Central memory CD4-positive, alpha-beta T cell (primary cell): ENCODE measurements around the gene CGB3.
A peak's percentile ranks its signal among the peaks of the same experiment; 100 is the strongest.

Source experiments
- DNase-seq: peaks from one replicate; pipeline ENCODE4 v3.0.0; 2022

CGB3 gene

GRCh38 chr19:49014870-49015255 lies 9.3 kb downstream of the CGB3 start:
- no peak for DNase-seq

- no peak for DNase-seq
Measured at GRCh38 chr19:49014123-49014869, 9.8 kb downstream of the CGB3 start.

- DNase-seq: no peak
Measured at GRCh38 chr19:49011194-49011593, 12.9 kb downstream of the CGB3 start.

DNA sequence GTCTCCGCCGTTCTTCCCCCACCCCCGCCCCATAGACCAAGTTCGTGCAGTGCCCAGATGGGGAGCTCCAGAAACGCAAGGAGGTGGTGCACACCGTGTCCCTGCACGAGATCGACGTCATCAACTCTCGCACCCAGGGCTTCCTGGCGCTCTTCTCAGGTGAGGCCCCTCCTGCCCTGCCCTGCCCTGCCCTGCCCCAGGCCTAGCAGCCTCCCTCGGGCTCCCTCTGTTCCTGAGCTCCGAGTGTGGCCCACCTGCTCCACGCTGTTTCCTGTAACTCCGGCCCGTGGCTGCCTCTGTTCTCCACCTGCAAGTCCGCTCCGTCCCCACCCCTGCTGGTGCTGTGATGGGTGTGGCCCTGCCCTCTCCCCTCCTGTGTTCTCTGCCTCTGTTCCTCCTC lies 13.7 kb downstream of the CGB3 start:
- no peak for DNase-seq

DNA sequence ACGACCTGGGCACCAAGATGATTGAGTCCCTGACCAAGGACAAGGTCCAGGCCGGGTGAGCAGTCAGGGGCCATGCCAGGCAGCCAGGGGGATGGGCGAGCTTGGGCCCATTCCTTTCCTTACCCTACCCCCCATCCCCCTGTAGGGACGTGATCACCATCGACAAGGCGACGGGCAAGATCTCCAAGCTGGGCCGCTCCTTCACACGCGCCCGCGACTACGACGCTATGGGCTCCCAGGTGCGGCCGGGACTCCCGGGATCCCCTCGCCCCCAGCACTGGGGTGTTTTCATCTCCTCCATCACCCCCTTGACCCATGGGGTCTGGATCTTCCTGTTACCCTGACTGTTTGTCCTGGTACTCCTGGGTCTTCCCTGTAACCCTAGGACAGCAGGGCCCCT lies 14.3 kb downstream of the CGB3 start:
- DNase-seq: no peak

- DNase-seq: no peak
Measured at GRCh38 chr19:49006905-49007304, 17.2 kb downstream of the CGB3 start.

DNA sequence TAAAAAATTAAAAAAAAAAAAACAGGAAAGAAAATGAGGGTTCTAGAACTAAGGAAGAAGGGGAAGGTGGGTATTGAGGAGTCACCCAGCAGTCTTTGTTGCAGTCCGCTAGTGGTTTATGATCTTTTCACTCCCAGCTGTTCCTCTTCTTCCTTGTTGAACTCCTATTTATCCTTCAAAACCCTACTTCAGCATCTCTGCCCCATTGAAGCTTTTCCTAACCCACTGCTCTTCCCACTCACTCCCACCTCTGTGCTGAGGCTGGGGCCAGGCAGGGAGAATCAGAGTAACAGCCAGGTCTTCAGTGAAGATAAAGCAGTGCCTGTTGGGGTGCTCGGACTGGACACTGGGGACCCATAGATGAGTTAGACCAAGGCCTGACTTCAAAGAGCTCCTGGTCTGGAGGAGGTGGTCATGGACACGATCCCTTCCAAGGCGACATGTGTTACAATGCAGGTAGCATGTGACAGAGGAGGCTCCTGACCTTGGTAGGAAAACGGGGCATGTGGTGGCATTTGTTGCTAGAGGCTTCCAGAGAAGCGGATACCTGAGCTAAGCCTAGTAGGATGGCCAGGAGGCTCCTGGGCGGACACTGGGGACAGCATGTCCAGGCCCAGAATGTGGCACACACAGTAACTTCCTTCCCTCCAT lies 19.0 kb downstream of the CGB3 start:
- DNase-seq: no peak

DNA sequence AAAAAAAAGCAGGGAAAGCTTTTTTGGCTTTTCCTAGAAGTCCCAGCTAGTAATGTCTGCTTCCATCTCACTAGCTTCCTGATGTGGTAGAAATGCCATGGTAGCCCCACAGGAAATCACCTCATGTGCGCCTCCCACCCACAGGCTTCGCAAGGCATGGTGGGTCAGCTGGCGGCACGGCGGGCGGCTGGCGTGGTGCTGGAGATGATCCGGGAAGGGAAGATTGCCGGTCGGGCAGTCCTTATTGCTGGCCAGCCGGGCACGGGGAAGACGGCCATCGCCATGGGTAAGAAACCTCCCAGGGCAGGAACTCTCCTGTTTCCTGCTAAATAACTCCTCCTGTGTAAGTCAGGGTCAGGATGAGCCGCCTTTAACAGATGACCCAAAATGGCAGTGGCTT lies 20.0 kb downstream of the CGB3 start:
- no peak for DNase-seq

GRCh38 chr19:48999481-49000325 lies 24.4 kb downstream of the CGB3 start:
- peak; percentile 60 for DNase-seq

GRCh38 chr19:48997972-48998371 lies 26.2 kb downstream of the CGB3 start:
- DNase-seq: peak; percentile 18

- DNase-seq: no peak
Measured at GRCh38 chr19:48994035-48994386, 30.1 kb downstream of the CGB3 start.

GRCh38 chr19:48993175-48994034 lies 30.7 kb downstream of the CGB3 start, which contains the start of the genes GYS1 and RUVBL2:
Gene GYS1 (minus strand): TSS chr19:48993309. CDS start chr19:48993112, 197 bp downstream.
Gene RUVBL2 (plus strand): TSS chr19:48993887. CDS start chr19:48993912, 25 bp downstream.
- peak; percentile 99 for DNase-seq

DNA sequence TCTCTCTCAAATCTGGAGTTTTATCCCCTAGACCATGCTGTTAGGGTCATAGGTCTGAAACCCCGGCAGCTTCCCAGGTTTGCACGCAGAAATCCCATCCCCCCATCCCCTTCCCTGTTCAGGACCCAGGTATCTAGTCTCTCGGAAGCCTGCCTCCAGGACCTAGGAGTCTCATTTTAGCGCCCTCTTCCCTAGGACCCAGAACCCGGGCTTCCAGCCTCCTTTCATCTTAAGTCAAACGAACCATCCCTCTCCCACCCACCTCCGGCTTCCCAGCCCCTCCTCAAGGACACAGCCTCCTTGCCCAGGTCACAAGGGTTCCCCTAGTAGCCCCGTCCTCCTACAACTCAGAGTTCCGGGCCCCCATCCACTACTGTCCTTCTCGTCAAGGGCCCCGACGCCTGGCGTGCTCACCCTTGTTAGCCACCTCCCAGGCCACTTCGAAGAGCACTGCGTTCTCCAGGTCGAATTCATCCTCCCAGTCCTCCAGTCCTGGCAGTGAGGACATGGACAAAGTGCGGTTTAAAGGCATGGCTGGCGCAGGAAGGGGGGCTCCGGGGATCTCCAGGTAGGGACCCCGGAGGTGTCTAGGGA lies 31.5 kb downstream of the CGB3 start:
- DNase-seq: no peak

DNA sequence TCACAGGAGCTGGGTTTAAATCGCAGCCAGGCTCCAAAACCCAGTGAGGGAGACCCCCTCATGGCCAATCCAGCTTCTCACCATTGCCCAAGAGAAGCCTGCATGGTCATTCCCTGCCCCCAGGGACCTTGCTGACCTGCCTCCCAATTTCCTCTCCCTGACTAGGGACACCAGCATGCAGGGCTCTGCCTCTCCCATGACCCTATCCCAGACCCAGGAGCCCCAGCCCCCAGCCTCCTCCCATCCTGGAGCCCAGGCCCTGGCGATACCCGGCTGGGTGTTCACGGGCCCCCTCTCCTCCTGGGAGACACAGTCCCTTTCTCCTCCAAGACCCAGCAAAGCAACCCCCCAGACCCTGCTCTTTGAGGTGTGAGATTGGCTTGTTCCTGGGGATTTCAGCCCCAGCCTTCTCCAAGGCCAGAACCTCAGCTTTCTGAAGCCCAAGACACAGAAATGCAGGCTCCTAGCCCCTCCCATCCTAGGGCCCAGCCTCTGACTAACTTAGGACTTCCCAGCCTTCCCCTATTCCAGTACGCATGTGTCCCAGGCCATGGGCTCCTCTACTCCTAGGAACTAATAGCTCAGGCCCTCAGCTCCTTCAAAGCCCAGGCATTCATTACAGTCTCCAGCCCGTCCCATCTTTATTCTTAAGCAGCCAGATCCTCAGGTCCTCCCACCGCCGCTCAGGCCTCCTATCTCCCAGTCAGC lies 32.1 kb downstream of the CGB3 start:
- no peak for DNase-seq

DNA sequence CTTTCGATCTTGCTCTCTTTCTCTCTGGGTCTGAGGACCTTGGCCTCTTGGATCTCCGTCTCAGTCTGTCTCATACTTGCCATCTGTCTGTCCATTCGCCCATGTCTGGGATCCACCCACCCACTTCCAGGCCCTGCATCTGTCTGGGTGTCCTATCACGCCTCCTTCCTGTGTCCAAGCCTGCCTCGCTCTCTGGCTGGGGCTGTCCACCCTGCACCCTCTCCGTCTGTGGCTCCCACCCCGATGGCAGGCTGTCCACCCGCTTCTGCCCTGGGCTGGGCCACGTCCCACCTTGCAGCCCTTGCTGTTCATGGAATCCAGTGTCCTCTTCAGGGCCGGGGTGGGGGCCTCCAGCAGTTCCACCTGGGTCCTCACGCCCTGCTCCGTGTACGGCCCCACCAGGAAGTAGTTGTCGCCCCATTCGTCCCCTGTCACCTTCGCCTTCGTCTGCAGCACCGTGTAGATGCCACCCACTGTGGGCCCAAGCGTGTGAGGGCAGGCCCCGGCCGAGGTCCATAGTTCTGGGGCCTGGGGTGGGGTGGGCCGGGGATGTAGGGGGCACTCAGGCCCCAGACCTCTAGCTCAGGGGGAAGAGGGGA lies 33.0 kb downstream of the CGB3 start:
- DNase-seq: no peak

DNA sequence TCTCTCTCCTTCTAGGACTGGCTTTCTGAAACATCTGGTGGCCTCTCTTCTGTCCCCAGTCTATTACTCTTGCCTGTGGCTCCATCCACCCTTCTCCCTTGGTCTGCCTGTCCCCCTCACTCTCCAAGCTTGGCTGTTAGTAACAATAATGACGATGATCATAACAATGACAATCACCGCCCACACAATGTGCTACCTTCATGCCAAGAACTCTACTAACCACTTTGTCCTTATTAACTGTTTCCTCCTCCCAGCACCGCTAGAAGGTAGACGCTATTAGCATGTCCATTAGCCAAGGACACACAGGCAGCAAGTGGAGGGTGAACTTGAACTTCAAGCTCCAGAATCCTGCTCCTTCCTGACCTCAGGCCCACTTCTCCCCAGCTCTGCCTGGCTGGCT lies 33.7 kb downstream of the CGB3 start:
- no peak for DNase-seq

DNA sequence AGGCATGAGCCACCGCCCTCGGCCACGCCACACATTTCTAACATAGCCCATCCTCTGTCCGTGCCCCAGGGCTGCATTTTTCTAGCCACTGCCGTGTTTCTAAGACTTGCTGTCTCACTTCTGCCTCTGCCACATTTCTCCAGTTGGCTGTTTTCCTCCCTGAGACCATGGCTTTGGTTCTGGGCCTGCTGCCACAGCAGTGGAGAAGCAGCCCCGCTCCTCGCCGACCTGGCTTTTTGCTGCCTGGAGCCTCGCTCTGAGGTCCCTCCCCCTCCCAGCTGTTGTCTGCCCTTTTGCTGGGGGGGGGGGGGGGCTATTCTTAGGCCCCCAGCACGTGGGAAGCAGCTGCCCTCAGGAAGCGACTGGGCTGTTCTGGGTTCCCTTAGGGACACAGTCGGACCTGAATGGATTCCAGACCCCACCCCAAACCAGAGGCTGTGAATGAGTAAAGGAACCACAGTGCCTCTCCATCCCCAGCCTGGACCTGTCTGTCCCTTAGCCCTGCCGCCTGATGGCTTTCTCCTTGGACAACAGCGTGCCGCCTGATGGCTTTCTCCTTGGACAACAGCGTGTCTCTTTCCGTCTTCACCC lies 34.3 kb downstream of the CGB3 start:
- DNase-seq: no peak

DNA sequence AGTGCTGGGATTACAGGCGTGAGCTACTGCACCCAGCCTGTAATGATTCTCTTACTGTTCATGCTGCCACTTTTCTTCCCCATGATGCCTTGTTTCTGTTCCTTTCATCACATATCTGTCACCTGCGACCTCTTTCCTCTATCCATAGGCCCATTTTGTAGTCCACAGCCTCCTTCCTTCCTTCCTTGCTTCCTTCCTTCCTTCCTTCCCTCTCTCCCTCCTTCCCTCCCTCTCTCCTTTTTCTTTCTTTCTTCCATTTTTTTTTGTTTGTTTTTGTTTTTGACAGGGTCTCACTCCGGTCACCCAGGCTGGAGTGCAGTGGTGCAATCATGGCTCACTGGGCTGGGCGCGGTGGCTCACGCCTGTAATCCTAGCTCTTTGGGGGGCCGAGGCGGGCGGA lies 35.3 kb downstream of the CGB3 start:
- DNase-seq: no peak

- DNase-seq: no peak
Measured at GRCh38 chr19:48988286-48988685, 35.8 kb downstream of the CGB3 start.

DNA sequence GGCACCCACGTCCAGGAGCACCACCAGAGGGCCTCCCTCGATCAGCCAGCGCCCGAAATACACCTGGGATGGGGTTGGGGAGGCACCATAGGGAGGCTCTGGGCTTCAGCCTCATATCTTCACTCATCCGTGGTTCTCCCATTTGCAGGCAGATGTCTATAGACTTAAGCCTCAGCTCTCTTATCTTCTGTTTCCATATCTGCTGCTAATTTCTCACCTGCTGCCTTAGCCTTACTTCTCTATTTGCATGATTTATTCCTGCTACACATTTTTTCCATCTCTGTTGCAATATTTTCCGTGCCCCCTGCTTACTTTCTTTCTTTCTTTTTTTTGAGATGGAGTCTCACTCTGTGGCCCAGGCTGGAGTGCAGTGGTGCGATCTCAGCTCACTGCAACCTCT lies 36.8 kb downstream of the CGB3 start:
- no peak for DNase-seq

DNA sequence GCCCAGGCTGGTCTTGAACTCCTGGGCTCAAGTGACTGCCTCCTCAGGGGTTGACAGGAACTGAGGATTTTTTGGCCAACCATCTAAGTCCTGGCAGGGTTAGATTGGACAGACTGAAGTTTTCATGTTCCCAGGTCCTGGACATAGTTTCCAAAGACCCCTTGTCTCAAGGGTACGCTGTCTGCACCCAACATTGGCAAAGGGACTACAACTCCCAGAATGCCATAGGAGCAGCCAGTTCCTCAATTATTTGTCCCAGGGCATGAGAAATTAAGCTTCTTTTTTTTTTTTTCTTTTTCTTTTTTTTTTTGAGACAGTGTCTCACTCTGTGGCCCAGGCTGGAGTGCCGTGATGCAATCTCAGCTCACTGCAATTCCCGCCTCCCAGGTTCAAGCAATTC lies 37.9 kb downstream of the CGB3 start:
- DNase-seq: no peak
